HPDE6-E6E7 (cell line): Measurements from ENCODE around the gene NFIA.

Experiments used
- DNase-seq: peaks from one replicate; pipeline ENCODE4 v3.0.0; 2011; ENCODE audit warnings: missing footprints; ENCODE audit errors: extremely low spot score

The NFIA gene

DNA sequence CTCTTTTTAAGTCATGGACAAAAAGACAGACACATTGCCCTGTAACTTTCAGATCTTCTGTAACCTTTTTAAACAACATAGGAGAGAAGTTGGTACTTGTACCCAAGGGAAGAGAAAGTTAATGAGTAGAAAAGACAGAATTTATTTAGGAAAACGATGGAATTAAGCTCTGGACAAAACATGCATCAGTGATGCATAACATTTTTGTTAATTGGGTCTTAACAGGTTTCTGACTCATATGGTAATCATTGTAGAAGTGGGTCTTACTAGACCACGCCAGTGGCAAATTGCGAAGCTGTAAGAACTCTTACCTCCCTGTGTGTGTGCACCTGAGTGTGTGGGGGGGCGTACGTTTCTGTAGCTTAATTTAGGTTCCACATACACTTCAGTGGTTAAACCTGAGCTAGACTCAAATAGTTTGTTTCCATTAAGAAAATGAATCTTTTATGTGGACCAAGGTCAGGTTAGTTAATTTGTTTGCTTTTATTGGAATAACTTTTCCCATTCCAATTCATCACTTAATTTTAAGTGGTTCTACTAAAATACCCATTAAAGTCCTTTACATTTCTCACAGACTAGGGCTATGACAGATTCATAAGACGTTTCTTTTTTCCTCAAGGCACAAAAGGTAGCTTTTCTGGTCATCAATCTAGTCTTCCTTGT lies 48.1 kb downstream of the NFIA start:
- DNase-seq = no peak

DNA sequence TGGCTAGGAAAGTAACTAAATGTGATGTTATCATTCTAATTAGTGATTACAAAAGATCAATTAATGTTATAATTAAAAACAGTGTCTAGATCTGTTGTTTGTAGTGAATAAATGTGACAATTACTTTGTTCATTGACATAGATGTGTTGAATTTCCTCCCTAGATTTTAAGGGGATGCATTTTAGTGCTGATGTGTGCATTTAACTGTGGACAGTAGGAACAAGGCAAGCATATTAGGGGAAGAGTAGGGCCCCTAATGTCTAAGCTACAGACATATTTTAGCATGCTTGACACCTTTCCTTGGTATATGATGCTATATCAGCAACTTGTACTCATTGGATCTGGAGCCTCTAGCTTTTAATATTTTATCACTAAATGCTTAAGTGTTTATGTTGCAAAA lies 48.9 kb downstream of the NFIA start:
- no peak for DNase-seq

GRCh38 chr1:61131716-61132115 lies 49.4 kb downstream of the NFIA start:
- DNase-seq = no peak

DNA sequence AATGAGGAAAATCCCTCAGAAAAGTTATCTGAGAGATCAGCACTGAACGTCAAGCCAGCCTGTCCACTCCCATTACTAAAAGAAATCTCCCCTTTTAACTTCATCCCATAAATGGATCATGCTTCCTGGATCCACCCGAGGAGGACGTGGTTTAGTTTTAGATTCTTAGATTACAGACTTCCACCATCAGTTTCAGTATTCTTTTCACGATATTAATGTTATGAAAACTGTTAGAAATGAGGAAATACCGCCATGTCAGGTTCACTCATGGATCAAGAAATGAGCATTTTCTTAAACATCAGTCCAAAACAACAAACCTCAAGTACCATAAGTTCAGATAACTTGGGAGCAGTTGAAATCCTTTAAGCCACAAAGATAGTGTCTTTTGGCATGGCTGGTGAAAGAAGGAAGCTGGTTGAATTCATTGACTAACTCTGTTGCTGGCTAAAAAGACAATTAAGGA lies 49.8 kb downstream of the NFIA start:
- DNase-seq = no peak

- no peak for DNase-seq
These were observed 50.4 kb downstream of the NFIA start for GRCh38 chr1:61132645-61133334.

GRCh38 chr1:61133335-61134019 lies 51.1 kb downstream of the NFIA start:
- no peak for DNase-seq

GRCh38 chr1:61135291-61135690 lies 52.9 kb downstream of the NFIA start:
- DNase-seq = no peak

DNA sequence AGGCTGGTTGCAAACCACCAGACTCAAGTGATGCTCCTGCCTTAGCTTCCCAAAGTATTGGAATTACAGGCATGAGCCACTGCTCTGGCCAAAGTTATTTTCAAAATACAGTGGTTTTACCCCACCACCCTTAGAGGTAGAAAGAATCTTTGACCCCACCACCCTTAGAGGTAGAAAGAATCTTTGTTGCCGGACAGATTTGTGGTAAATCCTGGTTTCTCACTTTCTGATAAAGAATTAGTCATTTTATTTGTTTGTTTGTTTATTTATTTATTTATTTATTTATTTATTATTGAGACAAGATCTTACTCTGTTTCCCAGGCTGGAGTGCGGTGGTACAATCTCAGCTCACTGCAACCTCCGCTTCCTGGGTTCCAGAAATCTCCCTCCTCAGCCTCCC lies 55.9 kb downstream of the NFIA start:
- DNase-seq = no peak

GRCh38 chr1:61138921-61139774 lies 56.8 kb downstream of the NFIA start:
- peak; percentile 68 for DNase-seq

GRCh38 chr1:61139775-61140549 lies 57.6 kb downstream of the NFIA start:
- no peak for DNase-seq

- DNase-seq = no peak
These were observed 58.4 kb downstream of the NFIA start for GRCh38 chr1:61140778-61141177.

DNA sequence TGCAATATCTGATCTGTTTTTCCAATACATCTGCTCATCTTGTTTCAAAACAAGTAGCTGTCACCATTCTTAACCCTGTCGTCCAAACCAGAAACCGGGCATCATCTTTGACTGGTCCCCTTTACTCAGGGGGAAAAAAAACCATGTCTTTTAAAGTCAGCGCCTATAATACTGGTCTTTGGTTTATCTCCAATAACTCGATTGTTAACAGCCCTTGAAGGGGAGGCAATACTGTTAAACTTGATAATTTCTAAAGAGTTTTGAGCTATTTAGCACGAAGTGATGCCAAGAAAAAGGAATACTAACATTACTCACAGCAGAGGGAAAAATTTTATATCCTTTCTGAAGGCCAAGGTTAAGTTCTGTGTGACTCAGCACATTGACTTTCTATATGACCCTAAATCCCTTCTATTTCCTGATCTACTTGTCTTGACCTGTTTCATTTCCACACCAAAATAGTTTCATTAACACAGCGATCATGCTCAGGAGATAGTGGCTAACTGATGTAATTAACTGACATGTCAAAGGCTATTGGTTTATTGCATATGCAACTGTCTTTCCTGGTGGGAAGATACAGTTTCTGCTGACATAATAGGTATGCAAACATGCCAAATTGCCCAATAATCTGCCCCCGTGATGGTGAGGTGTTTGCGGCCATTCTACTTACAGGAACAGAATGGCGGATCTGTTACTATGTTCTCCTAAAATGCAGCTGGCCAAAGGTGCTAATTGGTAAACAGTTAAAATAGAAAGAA lies 59.1 kb downstream of the NFIA start:
- DNase-seq = peak; percentile 46

DNA sequence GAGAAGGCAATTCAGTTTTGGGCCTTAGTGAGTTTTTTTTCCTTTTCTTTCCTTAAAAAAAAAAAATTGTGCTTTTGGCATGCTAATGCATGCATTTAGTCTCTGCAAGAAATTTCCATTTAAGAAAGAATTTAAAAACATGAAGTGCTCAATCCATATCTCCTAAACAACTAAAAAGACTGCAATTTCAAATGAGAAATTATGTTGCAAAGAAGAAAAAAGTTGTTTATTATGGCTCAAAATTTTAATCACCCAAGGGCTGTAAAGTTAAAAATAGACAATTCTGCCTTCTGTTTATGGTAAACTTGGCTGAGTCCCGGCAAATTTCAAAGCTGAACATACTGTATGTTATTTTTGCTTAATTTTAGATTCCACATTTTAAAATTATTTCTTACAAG lies 59.7 kb downstream of the NFIA start:
- DNase-seq = no peak

DNA sequence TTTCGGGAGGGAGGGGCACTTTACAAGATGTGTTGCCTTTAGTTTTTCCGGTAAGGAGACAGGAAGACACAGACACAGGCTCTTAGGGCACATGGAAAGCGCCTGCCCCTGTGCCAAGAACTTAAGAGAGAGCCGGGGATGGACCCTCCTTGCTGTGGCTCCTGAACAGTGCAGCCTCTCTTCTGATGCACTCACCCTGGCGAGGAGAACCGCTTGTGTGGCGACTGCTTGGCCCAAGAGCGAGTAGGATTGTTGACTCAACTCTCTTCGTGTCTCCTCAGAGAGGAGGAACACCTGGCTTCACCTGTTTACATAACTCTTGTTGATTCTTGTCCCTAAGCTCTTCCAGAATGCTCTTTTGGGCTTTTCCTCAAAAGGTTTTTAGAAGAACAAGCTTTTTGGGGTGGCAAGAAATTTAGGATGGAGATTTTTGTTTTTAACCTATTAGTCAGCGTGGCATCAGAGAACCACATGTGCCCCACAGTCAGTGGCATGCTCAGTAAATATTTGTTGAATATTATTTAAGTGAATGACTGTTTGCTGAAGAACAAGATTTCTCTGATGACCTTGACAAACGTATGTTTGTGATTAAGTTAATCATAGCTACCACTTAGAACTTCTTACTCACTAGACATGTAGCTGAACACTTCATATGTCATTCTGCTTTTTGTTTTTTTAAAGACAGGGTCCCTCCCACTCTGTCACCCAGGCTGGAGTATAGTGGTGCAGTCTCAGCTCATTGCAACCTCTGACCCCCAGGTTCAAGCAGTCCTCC lies 60.6 kb downstream of the NFIA start:
- DNase-seq = no peak

DNA sequence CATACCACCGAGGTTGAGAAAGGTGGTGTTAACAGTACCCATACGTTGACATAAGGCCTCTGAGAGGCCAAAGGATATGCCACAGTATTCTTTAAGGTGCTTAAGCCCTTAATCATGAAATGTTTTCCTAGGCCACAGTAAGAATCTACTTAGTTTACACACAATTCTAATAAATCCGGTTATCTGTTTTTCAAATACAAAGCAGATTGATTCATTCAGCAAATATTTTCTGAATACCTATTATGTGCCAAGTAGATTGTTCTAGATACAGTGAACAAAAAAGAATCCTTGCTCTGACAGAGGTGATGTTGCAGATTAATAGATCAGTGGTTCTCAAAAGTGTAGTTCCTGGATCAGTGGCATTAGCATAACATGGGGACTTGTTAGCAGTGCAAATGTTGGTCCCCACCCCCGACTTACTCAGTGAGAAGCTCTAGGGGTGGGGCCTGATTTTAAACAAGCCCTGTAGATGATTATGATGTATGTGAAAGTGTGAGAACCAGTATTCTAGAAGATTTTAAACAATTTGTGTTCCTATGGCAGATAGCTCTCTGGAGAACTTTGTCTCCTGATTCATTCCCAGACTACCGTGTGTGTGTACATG lies 61.6 kb downstream of the NFIA start:
- no peak for DNase-seq

DNA sequence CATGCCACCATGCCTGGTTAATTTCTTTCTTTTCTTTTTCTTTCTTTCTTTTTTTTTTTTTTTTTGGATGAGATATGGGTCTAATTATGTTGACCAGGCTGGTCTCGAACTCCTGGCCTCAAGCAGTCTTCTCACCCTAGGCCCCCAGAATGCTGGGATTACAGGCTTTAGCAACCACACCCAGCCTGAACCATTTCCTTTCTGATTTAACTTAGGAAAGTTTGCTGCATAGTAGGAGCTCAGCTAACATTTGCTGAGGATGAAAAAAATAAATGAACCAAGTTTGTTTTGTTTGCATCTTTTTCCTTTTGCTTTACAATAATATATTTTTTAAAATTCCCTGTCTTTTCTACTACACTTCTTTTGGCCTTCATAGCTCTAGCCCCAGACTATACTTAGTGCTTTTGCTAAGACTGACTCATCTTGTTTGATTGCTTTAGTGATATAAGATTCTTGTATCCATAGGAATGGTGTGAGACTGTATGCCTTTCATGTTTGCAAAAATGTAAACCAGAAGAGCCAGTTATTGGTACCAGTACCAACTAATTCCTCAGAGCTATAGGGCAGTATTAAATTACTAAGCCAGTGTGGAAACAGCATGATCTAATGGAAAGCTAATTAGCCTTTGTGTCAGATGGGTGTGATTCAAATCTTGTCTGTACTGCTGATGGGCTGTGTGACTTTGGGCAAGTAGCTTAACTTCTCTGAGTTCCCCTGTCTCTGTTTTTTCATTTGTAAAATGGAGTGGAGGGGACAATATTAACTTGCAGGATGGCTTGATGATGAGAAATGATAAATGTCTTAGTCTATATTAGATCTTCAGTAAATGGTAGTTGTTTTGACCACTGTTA lies 66.9 kb downstream of the NFIA start:
- DNase-seq = peak; percentile 44

- DNase-seq = no peak
These were observed 69.2 kb downstream of the NFIA start for GRCh38 chr1:61151565-61151964.

DNA sequence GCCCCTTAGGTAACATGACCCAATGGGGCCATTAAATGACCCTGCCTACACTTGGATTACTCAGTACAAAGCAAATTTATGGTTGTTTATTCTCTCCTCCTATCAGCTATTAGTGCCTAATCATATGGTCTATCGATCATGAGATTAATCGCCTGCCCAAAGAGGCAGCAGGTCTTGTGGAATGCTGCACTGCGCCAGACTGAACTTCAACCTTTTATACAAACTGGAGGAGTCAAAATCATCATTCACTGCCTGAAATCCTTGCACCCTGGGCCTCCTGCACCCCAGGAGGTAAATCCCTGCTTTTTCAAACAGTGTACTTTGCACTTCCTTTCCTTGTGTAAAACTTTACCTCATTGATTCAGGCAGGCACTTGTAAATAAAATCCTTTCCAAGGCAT lies 69.7 kb downstream of the NFIA start:
- no peak for DNase-seq
